Osteocyte (in vitro differentiated cells): ENCODE data around the gene ASB5. TPM values are rescaled to one million over a fixed set of nuclear protein-coding genes. Genes with fewer than 3 reads are reported as not detected.

ENCODE experiments used
- DNase-seq: peaks from one replicate; pipeline ENCODE4 v3.0.0; 2021; ENCODE audit warnings: mixed read lengths; ENCODE audit not compliant: unreplicated experiment; ENCODE audit errors: extremely low spot score
- H3K27ac Mint-ChIP-seq: one replicate; pipeline ENCODE4 v1.8.0; 2021; ENCODE audit warnings: mild to moderate bottlenecking, mixed read lengths; ENCODE audit not compliant: unreplicated experiment
- H3K27me3 Mint-ChIP-seq: one replicate; pipeline ENCODE4 v1.8.0; 2021; ENCODE audit warnings: mixed read lengths; ENCODE audit not compliant: unreplicated experiment
- H3K36me3 Mint-ChIP-seq: one replicate; pipeline ENCODE4 v1.8.0; 2021; ENCODE audit warnings: mixed read lengths; ENCODE audit not compliant: unreplicated experiment
- H3K4me1 Mint-ChIP-seq: one replicate; pipeline ENCODE4 v1.8.0; 2021; ENCODE audit warnings: mixed read lengths; ENCODE audit not compliant: unreplicated experiment
- H3K4me3 Mint-ChIP-seq: one replicate; pipeline ENCODE4 v1.8.0; 2021; ENCODE audit warnings: mild to moderate bottlenecking, moderate library complexity, mixed read lengths; ENCODE audit not compliant: unreplicated experiment
- H3K9me3 Mint-ChIP-seq: one replicate; pipeline ENCODE4 v1.8.0; 2021; ENCODE audit warnings: mixed read lengths; ENCODE audit not compliant: unreplicated experiment
- total RNA-seq: library from RNA; stranded (reverse); gene quantifications from 2 replicates; pipeline ENCODE4 v1.2.1, GENCODE V29; 2021
- TF ChIP-seq, protein P1 (sequence below): fragments of 200-600 bp; sonication (generic); IDR thresholded peaks from 2 replicates; pipeline ENCODE4 v1.5.0; 2021; ENCODE audit warnings: antibody characterized with exemption, mild to moderate bottlenecking, moderate library complexity

The ASB5 gene
- total RNA-seq, 1 donor from 2014 or later = 0.32 TPM

GRCh38 chr4:176273736-176274135 lies 4.7 kb upstream of the ASB5 start:
- TF ChIP-seq, protein P1, sequence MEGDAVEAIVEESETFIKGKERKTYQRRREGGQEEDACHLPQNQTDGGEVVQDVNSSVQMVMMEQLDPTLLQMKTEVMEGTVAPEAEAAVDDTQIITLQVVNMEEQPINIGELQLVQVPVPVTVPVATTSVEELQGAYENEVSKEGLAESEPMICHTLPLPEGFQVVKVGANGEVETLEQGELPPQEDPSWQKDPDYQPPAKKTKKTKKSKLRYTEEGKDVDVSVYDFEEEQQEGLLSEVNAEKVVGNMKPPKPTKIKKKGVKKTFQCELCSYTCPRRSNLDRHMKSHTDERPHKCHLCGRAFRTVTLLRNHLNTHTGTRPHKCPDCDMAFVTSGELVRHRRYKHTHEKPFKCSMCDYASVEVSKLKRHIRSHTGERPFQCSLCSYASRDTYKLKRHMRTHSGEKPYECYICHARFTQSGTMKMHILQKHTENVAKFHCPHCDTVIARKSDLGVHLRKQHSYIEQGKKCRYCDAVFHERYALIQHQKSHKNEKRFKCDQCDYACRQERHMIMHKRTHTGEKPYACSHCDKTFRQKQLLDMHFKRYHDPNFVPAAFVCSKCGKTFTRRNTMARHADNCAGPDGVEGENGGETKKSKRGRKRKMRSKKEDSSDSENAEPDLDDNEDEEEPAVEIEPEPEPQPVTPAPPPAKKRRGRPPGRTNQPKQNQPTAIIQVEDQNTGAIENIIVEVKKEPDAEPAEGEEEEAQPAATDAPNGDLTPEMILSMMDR = no peak
- DNase-seq = no peak
- Mint-ChIP-seq H3K4me1 (peaks cover 40% of the 10 kb centered on the region), H3K27ac (peak overlapping the region; percentile 7), H3K4me3 (no peak overlapping the region), H3K36me3 (no peaks in the 10 kb centered on the region), H3K9me3 (no peaks in the 10 kb centered on the region), H3K27me3 (no peaks in the 10 kb centered on the region)

GRCh38 chr4:176272799-176273198 lies 3.8 kb upstream of the ASB5 start:
- no peak for DNase-seq
- Mint-ChIP-seq H3K9me3 (no peaks in the 10 kb centered on the region), H3K4me1 (peaks cover 40% of the 10 kb centered on the region), H3K4me3 (no peak overlapping the region), H3K36me3 (no peaks in the 10 kb centered on the region), H3K27ac (no peak overlapping the region), H3K27me3 (no peaks in the 10 kb centered on the region)
- TF ChIP-seq, protein P1 = no peak

DNA sequence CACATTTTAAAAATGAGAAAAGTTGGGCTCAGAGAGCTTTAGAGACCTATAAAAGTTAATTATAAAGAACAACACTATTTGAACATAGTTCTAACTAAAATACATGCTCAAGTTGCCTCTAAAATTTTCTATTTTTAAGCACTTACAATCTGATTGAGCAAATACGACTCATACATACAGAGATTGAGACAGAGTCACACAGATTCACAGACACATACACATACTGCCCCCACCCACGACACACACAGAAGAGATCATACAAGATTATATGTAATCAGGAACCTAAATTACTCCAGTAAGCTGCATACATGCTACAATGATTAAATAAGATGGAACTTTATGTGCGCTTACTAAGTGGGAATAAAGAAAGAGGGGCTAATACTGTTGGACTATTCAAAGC lies 2.7 kb upstream of the ASB5 start:
- H3K4me3 Mint-ChIP-seq = no peak overlapping the region
- peak overlapping the region; percentile 52 for H3K27ac Mint-ChIP-seq
- no peaks in the 10 kb centered on the region for H3K27me3 Mint-ChIP-seq
- TF ChIP-seq, protein P1 = no peak
- DNase-seq = no peak
- peaks cover 35% of the 10 kb centered on the region for H3K4me1 Mint-ChIP-seq
- no peaks in the 10 kb centered on the region for H3K36me3 Mint-ChIP-seq
- no peaks in the 10 kb centered on the region for H3K9me3 Mint-ChIP-seq

DNA sequence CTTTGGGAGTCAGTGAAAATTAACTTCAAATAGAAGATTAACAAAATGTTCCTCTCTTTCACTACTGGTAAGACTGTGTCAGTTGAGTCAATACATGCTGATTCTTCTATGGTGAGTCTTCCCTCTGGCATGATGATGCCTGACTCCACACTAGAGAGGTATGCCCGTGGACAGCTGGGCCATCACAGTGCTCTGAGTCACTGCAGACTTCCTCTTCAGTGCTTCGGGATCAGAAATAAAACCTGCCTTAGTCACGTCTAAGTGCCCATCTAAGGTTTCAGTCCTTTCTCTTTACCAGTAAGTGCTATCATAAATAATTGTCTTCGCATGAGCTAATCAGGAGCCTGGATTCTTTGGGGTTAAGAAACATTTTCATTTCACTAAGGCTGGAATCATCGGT lies 1.6 kb upstream of the ASB5 start:
- no peaks in the 10 kb centered on the region for H3K36me3 Mint-ChIP-seq
- no peaks in the 10 kb centered on the region for H3K27me3 Mint-ChIP-seq
- TF ChIP-seq, protein P1 = no peak
- no peaks in the 10 kb centered on the region for H3K9me3 Mint-ChIP-seq
- peak overlapping the region; percentile 93 for H3K27ac Mint-ChIP-seq
- H3K4me1 Mint-ChIP-seq = peaks cover 35% of the 10 kb centered on the region
- no peak for DNase-seq
- H3K4me3 Mint-ChIP-seq = peak overlapping the region; percentile 61

GRCh38 chr4:176266026-176266425 lies 3.0 kb downstream of the ASB5 start:
- Mint-ChIP-seq H3K27me3 (no peaks in the 10 kb centered on the region), H3K4me1 (peaks cover 18% of the 10 kb centered on the region), H3K27ac (no peak overlapping the region), H3K9me3 (peaks cover 5% of the 10 kb centered on the region), H3K36me3 (no peaks in the 10 kb centered on the region), H3K4me3 (no peak overlapping the region)
- TF ChIP-seq, protein P1 = no peak
- no peak for DNase-seq
